MM.1S (cell line): ENCODE data around the gene C17orf58.

Experiments used
- CTCF ChIP-seq: fragments of 300-600 bp; sonication (generic); IDR thresholded peaks from 2 replicates; pipeline ENCODE4 v1.5.1; 2016; ENCODE audit warnings: antibody characterized with exemption, low read length, mixed read lengths
- EZH2 ChIP-seq: fragments of 300-600 bp; sonication (generic); optimal IDR thresholded peaks from 2 replicates; pipeline ENCODE3; 2017; ENCODE audit warnings: low read depth, mild to moderate bottlenecking, antibody characterized with exemption, low read length, mixed read lengths
- EZH2phosphoT487 ChIP-seq: fragments of 300-600 bp; sonication (generic); IDR thresholded peaks from 2 replicates; pipeline ENCODE4 v1.6.1; 2018; ENCODE audit warnings: antibody characterized with exemption, low read length

GRCh38 chr17:67980456-67980855 lies 15.8 kb downstream of the C17orf58 start:
- TF ChIP-seq CTCF (no peak), EZH2 (no peak), EZH2phosphoT487 (no peak)
